ENCODE measurements around the gene GDF9.

GDF9 gene, protein sequence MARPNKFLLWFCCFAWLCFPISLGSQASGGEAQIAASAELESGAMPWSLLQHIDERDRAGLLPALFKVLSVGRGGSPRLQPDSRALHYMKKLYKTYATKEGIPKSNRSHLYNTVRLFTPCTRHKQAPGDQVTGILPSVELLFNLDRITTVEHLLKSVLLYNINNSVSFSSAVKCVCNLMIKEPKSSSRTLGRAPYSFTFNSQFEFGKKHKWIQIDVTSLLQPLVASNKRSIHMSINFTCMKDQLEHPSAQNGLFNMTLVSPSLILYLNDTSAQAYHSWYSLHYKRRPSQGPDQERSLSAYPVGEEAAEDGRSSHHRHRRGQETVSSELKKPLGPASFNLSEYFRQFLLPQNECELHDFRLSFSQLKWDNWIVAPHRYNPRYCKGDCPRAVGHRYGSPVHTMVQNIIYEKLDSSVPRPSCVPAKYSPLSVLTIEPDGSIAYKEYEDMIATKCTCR

DNA sequence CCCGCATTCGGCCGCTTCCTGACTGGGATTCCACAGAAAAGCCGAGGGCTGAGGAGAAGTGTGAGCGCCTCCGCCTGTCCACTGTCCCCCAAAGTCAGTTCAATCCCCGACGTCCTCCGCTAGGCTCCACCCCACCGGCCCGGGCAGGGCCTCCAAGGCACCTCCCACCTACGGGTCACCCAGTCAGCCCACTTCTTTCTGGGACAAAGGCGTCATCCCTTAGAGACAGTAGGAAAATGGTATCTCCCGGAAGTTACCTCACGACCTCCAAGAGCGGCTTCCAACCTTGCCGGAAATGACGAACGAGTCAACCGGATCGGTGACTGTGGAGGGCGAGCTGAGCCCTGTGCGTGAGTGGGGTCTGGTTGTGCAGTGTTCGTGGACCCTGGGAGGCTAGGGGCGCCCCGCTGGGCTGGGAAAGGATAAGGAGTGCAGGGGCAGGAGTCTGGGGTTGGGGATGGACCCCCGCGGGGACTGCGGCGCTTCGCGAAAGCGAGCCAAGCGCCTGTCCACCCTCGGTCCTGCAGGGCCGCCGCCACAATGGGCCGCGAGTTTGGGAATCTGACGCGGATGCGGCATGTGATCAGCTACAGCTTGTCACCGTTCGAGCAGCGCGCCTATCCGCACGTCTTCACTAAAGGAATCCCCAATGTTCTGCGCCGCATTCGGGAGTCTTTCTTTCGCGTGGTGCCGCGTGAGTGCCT, at the start of gene GDF9, which contains the start of gene UQCRQ:
Gene GDF9, minus strand, starts transcription at position 128 of the 704 bp plus-strand sequence. CDS start 1,936 bp downstream, outside the sequence.
Gene UQCRQ, plus strand, starts transcription at position 301 of the 704 bp plus-strand sequence. Its CDS starts 240 bp downstream, at position 541.
- peak; percentile 98 for DNase-seq (ENCODE audit: low spot score)

DNA sequence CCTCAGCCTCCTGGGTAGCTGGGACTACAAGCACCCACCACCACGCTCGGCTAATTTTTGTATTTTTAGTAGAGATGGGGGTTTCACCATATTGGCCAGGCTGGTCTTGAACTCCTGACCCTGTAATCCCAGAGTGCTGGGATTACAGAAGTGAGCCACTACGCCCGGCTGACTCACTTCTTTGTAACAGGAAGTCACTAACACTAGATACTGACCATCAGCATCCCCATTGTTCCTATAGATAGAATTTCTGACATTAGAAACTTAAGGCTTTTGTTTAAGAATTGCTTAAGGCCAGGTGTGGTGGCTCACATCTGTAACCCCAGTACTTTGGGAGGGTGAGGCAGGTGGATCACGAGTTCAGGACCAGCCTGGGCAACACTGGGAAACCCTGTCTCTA, 49.4 kb upstream of the GDF9 start:
- no peak for DNase-seq (ENCODE audit: low spot score)

DNA sequence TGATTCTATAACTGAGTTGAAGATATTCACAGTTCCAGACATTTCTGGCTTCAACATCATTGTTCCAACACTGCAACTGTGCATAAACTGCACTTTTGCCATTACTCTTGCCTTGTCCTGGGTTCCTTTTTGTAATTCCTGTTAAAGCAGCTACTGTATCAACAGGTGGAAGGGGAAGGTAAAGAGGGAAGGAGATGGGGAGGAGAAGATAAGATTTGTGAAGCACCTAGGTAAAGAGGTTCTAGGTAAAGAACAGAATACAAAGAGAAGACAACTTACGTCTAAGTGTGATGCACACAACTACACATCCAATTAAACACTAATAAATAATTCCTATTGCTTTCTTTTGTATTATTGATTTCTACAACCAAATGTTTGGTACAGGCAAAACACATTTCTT, 43.4 kb upstream of the GDF9 start:
- no peak for DNase-seq (ENCODE audit: low spot score)

DNA sequence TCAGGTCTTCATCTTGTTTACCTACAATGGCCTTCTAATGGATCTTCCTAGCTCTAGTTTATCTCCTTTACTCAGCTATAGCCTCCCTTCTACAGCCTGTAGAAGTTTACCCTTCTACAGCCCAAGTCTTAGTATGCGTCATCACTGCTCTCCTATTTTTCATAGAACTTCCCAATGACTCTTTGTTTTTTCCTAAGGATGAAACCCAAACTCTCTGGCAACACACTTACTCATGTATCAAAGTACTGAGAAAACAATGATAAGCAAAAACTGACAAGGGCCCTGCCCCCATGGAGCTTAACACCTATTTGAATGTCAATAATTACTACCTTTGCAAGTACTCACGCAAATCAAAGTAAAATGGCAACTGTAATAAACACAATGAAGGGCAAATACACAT, 40.9 kb upstream of the GDF9 start:
- no peak for DNase-seq (ENCODE audit: low spot score)

DNA sequence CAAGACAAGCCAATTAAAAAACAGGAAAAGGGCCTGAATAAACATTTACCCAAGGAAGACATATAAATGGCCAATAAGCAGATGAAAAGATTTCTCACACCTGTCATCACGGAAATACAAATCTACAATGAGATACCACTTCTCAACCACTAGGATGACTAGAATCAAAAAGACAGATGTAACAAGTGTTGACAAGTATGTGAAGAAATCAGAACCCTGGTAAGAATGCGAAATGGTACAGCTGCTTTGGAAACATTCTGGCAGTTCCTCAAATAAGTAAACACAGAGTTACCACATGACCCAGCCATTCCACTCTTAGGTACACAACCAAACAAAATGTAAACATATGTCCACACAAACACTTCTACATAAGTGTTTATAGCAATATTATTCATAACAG, 39.7 kb upstream of the GDF9 start:
- DNase-seq (ENCODE audit: low spot score), result no peak

DNA sequence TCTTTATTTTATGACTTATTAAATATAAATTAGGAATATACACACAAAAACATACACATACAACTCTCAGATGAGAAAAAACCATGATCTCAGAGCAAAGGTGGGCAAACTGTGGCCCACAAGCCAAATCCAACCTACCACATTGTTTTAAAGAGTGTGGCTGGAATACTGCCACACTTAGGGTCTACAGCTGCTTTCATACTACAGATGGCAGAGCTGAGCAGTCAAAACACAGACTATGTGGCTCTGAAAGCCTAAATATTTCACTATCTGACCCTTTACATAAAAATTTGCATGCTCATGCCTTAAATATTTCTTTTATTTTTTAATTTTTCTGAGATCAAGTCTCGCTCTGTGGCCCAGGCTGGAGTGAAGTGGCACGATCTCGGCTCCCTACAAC, 35.5 kb upstream of the GDF9 start:
- DNase-seq (ENCODE audit: low spot score), result no peak

DNA sequence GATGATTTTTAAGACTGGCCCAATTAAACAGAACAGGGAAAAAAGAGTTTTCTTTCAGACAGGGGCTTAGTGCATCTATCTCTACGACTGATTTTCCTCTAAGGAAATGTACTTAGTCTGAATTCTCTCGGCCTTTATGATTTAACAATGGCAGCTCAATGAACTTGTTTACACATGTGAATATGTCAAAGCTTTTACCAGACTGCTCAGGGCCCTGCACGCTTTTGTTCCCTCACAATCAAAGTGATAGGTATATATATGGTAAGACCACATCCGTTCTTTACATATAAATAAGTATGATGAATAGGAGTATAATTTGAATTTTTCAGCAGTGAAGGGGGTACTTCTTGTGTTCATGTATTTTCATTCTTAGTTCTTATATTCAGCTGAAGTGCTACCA, 34.8 kb upstream of the GDF9 start:
- no peak for DNase-seq (ENCODE audit: low spot score)

DNA sequence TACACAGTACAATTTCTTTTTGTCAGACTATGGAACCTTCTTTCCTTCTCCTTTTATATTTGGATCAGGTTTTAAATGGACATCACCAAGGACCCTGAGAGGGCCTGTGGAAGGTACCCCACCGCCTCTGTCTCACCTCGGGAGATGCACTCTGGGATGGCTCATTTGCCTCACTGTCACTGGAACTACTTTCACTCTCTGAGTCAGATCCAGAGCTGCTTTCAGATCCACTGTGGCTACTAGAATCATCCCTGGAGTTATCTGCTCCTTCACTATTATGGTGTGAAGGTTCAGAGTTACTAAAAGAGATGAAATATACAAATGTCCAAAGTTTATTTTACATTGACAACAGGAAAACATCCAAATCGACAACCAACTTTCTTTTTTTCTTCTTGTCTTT, 31.8 kb upstream of the GDF9 start:
- peak; percentile 25 for DNase-seq (ENCODE audit: low spot score)

DNA sequence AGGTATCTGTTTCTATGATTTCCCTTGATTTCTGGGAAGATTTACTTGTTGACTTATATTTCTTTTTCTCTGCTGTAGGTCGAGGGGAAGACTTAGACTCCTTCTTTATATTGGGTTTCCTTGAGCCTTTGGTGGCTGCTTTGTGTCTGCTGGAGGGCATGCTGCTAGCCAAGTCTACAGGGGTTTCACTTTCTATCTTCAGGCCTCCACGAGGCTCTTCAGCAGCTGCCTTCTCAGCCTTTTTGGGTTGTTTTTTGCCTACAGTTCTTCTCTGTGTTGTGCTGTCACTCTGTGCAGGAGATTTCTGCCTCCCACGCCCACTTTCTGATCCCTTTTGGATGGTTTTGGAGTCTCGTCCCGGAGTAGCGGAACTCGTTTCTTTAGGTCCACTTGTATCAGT, 30.4 kb upstream of the GDF9 start:
- no peak for DNase-seq (ENCODE audit: low spot score)

DNA sequence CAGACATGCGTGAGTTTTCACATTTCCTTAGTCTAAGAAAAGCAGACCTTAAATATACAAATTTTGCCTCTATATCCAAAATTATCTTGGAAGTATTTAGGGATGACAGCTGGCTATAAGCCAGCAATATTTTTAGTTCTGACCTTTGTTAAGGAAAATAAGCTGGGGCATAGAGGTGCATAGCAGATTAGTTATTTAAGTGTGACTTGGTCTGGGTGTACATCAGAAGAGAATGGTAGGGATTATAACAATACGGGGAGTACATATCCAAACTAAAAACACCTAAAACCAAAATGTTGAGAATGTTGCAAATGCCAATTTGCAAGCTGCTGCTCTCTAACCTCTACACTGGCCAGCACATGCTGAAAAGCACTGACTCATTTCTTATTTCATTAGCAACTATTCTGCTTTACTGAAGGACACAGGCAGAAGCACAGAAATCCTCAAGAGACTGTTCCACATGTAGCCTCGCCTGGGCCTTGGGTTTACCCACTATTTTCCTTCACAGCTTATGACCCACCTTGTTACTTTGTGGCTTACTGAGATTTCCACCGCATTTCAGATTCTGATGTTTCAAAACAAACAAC, 29.5 kb upstream of the GDF9 start:
- DNase-seq (ENCODE audit: low spot score), result no peak

DNA sequence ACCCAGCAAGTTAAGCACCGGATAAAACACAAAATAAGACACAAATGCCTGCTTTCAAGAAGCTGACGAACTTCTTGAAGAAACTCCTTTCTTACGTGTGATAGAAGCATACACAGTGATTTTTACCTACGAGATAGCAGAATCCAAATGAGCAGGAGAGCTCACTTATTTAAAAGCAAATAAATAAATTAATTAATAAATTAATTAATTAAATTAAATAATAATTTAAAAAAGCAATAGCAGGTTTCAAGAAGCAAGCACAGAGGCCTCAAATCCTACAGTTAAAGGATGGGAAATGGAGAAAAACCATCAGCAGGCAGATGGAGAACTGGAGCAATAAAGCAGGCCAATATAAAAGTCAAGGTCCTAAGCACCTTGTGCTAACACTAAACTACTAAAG, 24.5 kb upstream of the GDF9 start:
- no peak for DNase-seq (ENCODE audit: low spot score)

DNA sequence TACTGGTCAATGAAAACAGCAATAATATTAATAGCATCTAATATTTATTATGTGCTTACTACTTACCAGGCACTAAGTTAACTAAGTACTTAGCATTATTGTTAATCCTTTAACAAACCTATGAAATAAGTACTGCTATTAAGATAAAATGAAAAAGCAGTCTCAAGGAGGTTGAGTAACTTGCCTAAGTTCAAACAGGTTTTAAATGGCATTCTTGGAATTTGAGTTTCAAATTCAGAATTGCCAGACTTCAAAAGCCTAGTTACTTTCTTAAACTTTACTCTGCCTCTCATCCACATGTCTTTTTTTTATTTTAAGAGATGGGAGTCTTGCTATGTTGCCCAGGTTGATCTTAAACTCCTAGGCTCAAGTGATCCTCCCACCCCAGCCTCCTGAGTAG, 23.2 kb upstream of the GDF9 start:
- no peak for DNase-seq (ENCODE audit: low spot score)

DNA sequence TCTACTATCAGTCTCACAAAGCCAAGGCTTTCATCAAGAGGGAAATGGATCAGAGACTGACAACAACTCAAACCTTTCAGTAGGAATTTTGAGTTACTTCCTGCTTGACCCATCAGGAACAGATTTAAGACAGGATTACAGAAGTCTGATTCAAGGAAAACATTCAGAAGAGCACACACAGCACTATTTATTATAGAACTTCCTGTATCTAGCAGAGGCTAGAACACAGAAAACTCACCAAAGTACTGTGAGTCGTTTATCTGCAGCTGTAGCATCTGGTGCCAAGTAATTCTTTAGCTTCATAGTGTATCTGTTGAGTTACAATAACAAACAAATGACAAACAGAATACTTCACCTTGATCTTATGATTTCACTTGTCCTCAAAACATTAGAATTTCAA, 21.0 kb upstream of the GDF9 start:
- DNase-seq (ENCODE audit: low spot score), result no peak

DNA sequence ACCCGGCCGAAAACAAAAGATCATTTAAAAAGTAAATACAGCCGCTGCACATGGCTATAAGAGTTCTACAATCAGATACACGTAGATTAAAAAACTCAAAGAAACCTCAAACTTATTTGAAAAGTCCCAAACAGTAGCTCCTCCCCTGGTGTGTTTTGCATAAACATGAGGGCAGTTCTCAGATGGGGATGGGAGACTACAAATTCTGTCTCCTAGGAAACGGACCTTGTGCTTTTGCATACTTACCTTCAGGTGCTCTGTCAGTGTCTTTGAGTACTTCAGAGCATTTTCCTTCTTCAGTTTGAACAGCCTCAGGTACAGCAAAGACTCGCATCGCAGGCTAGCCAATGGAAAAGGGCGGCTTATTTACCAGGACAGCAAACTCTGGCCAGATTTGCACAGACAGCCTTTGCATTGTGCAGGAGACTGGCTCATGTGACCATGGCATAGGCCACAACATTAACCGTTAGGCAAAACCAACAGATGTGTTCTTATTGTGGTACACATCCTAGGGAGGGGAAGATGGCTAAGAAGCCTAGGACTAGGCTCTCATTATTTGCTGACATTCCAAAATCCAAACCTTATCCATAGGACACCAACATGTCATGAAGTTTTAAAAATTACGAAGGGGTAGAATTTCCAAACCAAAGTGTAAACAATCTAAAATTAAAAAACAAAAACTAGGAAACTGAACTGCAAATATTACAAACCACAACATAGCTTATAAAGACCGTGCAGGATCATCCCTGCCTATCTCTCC, 20.0 kb upstream of the GDF9 start:
- DNase-seq (ENCODE audit: low spot score), result no peak

DNA sequence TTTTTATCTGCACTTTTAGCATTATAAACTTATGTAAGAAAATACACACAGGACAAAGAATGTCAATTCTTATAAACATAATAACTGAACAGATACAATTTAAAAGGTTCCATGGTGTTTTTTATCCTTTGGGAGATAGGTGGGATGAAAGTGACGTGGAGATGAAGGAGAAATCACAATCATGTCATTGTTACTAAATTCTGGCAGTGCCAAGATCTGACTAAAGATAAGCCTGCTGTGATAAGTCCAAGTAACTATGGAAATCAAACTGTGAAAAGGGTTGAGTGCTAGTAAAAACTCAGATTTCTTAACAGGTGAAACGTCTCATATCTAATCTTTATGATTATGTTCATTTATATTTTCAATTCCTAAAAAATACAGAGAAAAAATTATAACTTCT, 18.3 kb upstream of the GDF9 start:
- no peak for DNase-seq (ENCODE audit: low spot score)

DNA sequence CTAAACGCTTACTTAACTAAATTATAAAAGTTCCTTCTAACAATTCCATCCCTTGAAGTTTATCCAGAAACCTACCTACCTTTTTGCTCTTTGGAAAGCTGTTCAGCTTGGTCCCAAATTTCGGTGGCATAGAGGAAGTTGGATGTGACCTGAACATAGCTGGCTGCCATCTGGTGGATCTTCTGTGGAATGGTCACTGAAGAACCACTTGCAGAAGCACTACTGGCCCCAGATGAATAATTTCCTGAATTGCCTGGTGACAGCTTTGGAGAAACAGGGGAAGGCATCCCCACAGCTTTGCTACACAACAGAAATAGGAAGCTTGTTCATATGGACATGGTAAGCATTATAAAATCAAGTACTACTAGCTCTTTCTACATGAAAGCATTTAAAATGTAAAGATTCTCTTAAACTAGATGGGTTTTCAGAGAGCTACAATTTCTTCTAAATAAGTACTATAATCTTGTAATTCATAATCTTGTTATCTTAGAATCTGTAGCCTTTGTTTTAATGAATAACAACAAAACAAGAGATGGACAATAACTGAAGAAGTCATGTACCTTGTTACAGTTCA, 17.1 kb upstream of the GDF9 start:
- DNase-seq (ENCODE audit: low spot score), result peak; percentile 53

DNA sequence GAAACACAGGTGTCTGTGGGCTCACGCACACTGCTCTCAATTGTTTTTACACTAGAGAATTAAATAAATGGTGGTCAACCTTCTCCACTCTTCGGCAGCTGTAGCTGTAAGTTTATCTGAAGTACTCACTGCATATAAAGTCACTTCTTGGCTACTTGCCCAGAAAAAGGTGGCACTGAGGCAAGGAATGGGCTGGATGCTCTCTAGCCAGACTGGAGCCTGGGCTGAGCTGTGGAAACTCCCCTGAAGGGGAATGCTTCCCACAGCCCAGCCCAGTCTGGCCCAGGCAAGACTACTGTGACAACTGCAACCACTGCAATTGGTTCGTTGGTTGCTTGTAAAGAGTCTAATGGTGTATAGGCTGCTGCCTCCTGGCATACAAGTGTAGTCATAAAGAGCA, 11.7 kb upstream of the GDF9 start:
- DNase-seq (ENCODE audit: low spot score), result no peak

DNA sequence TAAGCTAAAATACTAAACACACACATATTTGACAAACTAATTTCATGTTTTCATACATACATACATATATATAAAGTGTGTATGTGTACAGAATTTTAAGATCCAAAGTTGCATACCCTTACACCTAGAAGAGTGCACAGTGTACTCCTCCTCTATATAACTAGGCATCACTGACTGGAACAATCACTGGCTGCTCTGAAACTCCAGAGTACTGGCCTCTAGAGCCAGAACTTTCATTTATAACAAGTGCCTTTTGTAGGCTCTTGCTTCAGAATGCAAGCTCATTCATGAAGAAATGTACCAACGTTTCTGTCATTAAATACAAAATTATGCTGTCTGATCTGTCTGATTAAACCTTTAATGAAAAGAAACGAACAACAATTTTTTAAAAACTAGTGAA, 11.2 kb upstream of the GDF9 start:
- no peak for DNase-seq (ENCODE audit: low spot score)

DNA sequence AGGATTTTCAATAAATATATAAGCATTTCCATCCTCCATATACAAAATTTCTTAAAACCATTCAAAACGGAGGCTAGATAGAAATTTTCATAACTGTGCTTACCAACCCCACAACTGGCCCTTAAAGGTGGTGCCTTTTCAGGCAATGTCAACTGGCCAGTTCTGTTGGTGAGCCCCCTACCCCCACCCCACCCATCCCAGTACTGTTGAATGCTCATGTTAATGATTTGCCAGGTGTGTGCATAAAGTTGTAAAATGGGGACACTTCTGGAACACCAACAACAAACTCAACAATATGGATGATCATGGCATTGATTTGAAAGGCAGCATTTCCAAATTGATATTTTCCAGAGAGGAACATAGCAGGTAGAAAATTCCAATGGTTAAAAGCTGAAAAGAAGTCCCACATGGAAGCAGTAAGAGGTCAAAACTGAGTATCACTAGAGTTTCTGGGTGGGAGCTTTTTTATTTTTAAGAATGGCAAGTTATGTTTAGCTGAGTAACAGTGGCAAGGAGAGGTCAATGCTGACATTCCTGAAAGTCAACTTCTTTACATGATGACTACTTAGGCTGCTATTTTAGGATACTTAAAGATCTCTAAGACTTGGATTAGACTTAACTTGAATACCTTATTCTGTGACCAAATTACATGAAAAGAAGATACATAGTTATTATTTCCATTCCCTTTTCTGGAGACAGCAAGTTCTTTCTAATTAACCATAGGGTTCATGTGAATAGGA, 9.9 kb upstream of the GDF9 start:
- no peak for DNase-seq (ENCODE audit: low spot score)

DNA sequence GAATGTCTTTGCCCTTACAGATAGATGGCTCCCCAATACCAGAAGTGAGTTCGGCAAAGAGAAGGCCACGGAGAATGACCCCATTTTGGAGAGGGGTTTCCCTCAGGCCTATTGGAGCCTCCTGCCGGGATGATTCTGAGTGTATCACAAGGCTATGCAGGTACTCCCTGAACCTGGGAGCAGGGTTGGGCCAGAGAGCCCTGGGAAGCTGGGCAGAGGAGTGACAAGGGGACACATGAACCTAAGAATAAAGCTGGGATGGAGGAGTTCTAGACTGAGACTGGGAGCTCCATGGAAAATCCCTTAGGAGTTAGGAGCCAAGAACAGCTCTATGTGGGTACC, 7.6 kb upstream of the GDF9 start:
- no peak for DNase-seq (ENCODE audit: low spot score)

Measured in activated CD4-positive, alpha-beta T cell treated with anti-CD3 and anti-CD28 coated beads, Interleukin-2, Interleukin-4, amounts not matched to agents 100 ng/mL and 50 ng/mL, durations not matched to agents 16 hours and 8 hours (primary cell).